Measurements from ENCODE around the gene EGFR.

EGFR gene

DNA sequence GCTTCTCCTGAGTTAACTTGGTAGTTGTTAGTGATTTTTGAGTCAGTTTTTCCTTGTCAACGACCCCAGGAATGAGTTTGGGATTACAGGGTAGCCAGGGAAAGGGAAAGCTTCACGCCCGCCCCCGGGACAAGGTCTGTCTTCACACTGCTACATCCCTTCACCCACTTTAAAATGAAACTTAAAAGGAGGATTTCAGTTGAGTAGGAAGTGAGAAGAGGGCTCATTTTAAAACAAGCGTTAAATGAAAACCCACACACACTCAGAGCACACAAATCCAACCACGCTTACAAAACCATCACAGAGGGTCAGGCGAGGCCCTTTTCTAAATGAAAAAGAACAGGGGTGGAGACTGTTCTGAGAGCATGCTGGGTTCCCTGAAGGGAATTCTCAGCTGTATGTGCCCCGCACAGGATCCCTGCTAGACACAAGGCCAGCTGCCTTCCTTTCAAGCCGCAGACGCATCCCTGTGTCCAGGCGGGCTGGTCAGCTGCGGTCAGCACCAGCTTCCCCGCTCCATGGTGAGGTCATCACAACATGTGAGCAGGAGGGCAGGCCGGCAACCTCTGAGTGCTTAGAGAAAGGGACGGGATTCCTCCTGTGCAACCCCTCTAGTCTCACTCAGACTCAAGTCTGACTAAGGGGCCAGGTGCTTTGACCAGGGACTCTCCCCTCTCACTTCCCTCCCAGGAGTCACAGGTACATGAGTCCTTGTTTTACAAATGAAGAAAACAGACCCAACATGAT, 111.8 kb downstream of the EGFR start:
- DNase-seq, result no peak

DNA sequence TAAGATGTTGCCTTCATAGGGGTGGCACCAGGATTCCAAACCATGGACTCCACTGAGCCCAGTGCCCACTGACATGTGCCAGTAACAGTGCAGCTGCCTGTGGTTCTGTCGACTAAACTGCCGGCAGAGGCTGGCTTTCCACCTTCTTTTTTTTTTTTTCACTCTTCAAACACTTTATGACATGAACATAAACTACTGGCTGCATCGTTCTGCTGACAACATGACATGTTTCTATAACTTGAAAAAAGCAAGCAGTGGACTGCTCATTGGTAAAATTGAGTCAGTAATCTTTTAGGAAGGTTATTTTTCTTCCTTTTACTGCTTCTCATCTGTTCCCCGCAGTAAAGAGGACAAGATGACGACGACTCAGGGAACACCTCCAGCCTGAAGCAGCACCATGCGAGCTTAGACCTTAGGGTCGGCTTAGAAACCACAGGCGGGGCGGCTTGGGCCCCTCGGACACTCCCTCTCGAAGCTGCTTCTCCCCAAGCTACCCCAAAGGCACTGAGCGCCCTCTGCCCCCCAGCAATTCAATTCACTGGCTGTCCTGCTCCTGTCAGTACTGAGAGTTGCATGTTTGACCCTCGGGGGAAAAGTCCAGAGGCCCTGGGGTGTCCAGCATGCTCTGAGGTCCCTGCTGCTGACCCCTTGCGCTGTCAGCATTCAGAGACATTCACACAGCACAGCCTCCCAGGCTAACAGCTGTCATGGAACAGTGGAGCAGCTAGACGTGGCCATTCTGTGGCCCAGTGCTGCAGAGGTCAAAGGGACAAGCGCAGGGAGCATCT, 112.5 kb downstream of the EGFR start:
- no peak for DNase-seq

DNA sequence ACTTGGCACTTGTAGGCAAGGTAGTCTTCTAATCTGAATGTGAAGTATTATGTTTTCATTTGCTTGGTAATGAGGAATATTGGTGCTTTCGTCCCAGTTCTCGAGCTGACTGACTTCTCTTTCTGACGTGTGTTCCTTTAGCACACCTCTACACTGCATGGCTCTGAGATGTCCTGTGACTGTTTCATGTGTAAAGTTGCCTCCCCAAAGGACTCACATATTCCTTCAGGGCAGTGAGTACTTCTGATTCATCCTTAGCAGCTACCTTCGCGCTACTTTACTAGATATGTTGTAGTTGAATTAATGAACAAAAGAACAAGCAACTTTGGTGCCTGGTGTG, 113.7 kb downstream of the EGFR start:
- DNase-seq, result no peak

DNA sequence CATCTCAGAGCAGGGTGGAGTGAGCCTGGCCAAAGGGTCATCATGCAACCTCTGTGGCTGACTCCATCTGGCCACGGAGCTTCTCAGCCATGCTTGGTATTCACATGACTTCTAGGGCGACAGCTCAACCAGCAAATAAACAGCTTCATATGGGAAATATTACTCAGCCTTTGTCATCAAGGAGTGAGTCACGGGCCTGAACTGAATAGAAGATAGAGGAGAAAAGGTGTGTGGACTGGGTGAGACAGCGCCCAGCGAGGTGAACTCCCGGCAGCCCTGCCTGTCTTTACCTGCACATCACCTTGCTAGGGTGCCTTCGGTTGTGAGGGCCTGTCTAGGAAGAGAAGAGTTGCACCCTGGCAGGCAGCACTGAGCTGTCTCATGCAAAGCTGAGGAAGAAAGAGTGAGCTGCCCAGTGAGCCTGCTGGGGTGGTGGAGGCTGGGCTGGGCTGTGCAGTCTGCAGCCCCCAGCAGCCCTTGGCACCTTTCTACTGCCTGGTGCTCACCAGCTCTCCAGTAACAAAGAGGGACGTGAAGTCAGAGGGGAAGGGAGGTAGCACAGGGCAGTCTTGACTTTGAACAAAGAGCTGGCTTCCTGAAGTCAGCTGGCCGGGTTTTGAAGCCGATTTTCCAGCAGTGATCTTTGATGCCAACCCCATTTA, 114.2 kb downstream of the EGFR start:
- no peak for DNase-seq

DNA sequence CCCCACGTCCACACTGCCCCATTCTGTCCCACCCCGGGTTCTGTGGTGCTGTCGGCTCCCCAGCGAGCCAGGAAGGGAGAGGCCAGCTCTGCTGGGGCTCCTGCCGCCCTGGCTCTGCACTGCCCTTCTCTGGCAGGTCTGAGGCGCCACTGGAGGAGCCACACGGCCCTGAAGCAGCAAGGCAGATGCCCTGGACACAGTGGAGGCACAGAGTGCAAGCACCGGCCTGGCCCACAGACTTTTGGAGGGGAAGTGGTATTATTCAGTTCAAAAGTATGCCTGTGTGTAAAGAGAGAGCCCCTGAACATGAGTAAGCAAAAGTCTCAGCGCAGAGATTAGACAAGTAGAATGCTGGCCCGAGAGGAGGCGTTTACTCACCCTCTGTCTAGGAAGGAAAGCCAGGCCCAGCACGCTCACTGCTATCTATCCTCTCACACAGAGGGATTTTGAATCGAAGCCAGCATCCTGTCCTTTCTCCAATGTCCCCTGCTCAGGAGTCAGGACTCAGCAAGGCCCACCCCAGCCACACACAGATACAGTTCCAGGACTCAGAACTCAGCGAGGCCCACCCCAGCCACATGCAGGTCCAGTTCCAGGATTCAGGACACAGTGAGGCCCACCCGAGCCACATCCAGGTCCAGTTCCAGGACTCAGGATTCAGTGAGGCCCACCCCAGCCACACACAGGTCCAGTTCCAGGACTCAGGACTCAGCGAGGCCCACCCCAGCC, 115.0 kb downstream of the EGFR start:
- no peak for DNase-seq

DNA sequence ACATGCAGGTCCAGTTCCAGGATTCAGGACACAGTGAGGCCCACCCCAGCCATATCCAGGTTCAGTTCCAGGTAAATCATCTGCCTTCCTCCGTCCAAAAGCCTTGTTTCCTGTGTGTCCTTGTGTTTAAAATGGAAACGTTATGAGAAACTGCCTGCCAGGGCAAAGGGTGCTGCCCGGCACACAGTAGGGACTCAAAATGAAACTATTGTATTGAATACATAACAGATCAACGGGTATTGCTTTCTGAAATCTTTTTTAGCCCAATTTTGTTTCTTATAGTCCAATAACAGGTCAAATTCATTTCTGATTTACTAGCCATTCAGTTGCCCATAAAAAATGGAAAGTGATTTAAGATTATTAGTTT, 115.5 kb downstream of the EGFR start:
- DNase-seq, result no peak

DNA sequence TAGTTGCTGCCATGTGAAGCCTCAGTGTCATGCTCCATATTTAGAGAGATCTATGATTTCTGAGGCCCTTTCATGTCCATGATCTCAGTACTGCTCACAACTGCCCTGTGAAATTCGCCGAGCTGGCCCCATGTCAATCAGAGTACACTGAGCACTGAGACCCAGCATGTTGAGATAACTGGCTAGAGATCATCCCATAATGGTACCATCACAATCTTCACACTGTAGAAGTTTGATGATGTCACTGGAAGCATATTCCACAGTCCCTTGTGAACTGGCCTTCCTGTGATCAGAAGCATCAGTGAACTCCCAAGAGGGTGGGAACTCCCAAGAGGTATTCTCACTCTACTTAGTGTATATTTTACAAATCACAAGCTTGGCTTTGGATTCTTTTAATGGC, 116.0 kb downstream of the EGFR start:
- no peak for DNase-seq

DNA sequence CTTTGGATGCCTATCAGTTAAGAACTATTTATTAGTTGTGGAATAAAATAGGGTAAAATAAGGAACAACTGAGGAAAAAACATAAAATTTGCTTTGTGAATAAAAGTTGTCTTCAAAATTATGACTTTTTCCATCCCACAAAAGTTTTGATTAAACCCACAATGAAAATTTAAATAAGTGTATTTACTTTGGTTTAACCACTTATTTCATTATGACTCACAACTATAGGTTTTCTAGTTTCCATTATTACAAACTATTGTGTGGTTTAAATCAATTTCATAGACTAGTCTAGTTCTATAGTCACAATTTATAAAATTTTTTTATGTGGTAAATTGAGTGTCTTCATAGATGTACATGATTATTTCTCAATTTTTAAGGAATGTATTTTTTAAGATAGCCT, 116.6 kb downstream of the EGFR start:
- no peak for DNase-seq

DNA sequence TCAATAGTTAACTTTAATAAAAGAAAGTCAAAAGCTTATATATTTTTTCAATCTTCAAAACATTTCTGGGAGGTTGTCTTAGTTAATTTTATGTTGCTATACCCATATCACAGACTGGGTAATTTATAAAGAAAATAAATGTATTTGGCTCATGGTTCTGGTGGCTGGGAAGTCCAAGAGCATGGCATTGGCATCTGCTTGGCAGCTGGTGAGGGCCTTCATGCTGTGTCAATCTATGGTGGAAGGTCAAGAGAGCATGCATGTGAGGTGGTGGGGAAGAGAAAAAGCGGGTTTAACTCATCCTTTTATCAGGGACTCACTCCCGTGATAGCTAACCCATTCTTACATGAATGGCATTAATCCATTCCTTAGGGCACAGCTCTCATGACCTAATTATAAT, 119.8 kb downstream of the EGFR start:
- DNase-seq, result no peak

DNA sequence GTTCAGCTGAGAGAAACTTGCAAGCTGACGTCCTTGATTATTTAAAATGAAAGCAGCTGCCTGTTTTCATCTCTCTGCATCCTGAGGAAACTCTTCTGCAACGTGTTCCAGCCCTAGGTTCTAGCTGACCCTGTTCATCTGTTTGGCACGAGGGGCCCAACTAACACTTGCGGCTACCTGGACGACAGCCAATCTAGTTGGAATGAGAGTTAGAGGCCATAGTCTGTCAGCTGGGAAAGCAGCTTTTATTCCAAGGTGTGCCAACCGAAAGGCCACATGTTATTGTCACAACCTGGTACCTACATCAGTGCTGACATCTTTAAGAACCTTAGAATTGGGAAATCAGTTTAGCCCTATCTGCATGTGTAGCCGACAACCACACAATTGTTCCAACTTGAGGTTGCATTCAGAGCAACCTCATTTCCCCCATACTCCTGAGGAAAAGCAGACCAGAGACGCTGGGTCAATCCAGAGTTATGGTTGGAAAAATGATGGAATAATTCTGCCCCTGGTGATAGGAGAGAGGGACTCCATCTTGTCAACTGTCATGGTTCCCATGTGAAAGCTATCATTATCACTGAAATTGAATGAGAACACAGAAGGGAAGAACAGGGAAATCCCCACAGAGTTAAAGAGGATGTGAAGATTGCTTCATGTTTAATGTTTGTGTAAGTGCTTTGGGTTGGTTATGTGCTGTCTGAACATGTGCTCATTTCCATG, 121.6 kb downstream of the EGFR start:
- no peak for DNase-seq

DNA sequence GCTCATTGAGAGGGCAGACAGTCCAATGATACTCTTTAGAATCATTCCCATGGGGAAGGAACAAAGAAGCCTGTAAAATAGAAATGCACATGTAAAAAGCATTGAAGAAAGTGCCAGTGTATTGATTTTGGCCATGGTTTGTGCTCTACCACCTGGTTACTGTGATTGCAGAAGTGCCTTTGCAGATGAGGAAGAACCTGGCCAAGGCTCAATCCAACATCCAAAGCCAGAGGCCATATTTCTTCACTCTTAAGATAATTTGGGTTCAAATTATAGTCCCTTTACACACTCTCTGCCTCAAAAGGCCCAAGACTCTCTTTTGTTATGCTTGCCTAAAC, 122.1 kb downstream of the EGFR start:
- no peak for DNase-seq

DNA sequence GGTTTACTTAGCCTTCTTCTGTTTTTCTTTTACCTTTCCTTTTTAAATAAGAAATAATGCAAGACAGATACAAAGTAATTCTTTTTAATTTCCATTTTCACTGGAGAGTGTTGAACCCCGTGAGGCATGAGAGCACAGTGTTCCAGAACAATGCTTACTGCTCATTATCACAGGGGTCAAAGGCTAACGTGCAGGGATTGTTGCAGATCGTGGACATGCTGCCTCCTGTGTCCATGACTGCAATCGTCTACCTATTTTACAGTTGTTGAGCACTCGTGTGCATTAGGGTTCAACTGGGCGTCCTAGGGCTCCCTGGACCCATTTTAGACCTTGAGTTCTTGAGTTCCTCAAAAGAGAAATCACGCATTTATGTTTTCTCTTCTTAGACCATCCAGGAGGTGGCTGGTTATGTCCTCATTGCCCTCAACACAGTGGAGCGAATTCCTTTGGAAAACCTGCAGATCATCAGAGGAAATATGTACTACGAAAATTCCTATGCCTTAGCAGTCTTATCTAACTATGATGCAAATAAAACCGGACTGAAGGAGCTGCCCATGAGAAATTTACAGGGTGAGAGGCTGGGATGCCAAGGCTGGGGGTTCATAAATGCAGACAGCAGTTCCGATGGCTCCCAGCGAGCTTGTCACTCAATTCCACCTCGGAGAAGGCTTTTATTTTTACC, 124.2 kb downstream of the EGFR start:
- no peak for DNase-seq

DNA sequence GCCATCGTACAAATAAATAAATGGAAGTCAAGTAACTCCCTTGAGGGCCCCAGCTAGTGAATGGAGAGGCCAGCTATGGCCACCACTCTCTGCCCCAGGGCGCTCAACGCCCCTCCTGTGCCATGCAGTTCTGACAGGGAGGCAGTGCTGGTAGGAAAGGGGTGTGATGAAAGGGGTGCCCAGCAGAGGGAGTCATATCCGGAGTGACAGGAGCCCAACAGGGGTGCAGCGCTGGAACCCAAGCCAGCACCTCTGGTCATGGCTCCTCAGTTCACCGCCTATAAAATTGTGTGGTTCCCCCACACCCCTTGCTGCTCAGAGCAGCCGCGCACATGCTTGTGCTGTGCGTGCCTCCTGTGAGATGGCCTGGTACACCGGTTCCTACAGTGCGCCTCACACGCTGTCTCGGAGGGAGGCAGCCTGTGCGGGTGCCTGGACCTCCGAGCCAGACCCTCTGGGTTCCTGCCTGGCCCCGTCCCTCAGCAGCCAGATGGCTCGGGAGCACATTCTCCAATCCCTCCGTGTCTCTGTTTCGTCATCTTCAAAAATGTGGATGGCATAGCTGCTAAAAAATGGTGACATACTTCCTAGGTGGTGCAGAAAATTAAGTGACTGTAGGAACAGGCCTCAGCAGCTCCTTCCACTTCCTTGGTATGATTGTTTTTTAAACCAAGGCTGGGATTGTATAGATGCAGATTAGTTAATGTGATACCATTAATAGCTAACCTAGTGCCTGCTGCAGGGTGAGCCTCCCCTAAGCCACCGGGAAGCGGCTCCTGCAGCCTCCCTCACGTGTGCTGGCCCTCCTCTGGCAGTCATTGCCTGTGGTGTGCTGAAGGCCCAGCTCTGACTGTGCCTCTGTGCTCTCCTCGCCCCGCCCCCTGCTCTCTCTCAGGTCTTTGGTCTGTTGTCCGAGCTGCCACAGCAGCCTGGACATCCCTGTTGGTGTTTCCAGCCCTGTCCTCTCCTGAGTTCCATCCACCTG, 125.8 kb downstream of the EGFR start:
- DNase-seq, result no peak

DNA sequence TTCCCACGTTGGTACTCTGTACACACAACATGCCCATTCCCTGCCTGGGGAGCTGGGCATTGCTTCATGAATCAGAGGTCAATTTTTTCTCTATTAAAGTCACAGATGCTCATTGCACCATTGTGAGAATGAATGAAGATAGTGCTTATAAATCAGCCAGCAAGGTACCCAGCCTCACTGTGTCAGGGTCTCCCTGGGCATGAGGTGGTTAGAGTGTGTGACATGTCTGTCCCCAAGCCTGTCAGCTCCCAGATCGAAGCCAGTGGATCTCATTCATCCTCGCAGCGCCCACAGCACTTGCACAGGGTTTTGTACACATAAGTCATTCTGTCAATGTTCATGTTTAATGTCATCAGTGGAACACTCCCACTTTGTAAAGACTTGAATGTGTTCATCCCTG, 126.8 kb downstream of the EGFR start:
- DNase-seq, result no peak

DNA sequence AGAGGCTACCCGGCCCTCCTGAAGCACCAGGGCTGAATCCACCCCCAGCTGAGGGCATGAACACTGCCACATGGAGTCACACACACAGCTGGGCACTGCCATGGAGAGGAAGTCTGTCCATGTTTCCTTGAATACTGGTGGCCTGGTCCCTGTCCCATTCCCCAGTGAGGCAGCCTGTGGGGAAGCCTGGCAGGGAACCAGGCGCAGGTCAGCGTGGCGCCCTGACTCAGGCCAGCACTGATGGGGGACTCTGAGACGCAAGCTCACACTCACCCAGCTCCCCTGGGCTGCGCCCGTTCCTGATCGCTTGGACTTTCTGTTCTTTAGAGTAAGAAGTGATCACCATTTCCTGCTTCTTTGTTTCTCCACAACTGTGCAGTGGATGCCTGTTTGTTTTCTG, 128.3 kb downstream of the EGFR start:
- DNase-seq, result no peak

DNA sequence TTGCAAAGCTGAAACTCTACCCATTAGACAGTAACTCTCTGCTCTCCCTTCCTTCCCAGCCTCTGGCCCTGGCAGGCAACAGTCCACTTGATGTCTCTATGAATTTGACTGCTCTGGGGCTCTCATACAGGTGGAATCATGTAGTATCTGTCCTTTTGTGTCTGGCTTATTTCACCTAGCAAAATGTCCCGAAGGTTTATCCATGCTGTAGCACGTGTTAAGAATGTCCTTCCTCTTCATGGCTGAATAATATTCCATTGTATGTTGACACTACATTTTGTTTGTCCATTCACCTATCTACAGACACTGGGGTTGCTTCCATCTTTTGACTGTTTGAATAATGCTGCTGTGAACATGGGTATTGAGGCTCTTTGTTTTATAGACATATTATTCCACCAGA, 128.9 kb downstream of the EGFR start:
- DNase-seq, result no peak

DNA sequence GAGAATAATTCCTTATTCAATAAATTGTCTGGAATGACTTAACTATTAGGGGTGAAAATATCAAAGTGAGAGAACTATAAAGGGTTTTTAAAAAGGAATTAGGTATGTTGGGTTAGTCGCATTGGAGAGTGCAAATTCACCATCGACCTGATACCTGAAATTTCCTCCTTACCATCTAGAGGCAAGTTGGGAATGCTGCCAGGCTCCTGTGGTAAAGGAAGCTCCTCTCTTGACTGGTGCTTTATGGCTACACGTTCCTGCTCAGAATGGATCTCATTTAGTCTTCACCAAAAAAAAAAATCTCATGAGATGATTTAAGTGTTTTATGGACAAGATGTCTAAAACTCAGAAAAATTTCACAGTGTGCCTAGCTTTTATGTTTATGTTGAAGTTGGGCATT, 129.8 kb downstream of the EGFR start:
- no peak for DNase-seq

DNA sequence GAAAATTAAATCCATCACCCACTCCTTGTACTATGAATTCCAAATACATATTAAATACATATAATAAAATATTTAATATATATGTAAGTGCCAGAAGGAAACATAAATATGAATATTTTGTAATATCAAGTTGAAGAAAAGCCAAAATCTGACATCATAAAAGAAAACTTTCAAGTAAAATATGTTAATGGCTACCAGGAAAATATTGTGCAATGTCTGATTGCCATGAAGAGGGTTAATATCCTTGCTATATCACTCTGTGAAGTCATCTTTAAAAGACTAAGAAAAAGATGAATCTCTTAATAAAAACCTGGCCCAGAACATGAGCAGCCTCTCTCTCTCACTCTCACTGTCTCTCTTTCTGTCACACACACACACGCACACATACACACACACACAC, 130.2 kb downstream of the EGFR start:
- DNase-seq, result no peak

DNA sequence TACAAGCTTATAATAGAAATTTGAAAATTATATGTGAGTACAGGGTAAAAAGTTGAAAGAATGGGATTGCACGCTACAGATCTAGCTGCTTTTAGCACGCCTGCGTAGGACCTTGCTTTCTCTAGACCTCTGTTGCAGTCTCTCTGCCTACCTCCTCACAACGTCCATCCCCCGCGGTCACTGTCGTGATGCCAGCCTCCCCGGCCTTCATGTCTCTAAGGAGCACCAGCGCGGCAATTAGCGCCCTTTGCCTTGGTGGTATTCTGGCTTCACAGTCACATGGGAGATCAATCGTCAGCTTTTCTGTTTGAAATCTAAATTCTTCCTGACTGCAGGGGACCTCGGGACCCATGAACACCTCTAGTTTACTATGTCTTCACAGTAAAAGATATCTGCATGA, 131.3 kb downstream of the EGFR start:
- DNase-seq, result no peak

DNA sequence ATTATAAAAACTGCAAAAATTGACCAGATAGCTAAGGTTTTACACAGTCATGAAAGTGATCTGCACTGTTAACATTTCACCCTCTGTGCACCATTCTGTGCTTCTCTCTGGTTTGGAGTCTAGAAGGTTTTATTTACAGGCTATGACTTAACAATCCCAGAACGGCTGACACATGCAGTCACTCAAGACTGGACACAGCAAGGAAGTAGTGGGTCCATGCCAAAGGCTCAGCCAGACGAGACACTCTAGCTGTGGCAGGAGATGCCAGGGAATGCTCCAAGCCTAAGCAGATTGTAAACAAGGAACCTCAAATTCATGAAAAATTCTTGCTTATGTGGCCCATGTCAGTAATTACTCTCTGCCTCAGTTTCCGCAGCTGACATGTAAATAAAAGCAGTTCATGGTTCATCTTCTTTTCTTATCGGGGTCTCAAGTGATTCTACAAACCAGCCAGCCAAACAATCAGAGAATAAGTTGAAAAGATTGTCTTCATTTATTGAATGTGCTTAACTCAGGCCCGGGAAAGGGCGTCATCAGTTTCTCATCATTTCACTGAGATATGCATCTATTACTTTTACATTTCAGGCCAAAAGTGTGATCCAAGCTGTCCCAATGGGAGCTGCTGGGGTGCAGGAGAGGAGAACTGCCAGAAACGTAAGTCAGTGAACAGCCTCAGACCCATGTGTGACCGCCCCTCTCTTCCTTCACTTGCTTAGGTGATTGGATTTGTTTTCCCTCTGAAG, 132.1 kb downstream of the EGFR start:
- no peak for DNase-seq

All from activated naive CD4-positive, alpha-beta T cell (primary cell).